Sigmoid colon (tissue), 7 donors: Measurements from ENCODE around the gene SEC14L6. TPM values are rescaled to one million over a fixed set of nuclear protein-coding genes. Genes with fewer than 3 reads are reported as not detected.
"Not testable (repeated sequence)": the region's sequence is repeated elsewhere in the genome, so short reads cannot be mapped to it uniquely, and the experiment has no call there.

Source experiments
- DNase-seq: peaks from one replicate; pipeline ENCODE4 v3.0.0-alpha.2; 2019
- H3K27ac ChIP-seq, 4 donors: fragments of 200-600 bp; sonication (generic); one replicate each; pipeline ENCODE4 v1.5.1; 2016 to 2019; ENCODE audit warnings: mild to moderate bottlenecking in 1 of 4
- H3K27me3 ChIP-seq, 3 donors: fragments of 200-600 bp; sonication (generic); one replicate each; pipeline ENCODE4 v1.5.1; 2019; ENCODE audit warnings: mild to moderate bottlenecking in 1 of 3
- H3K36me3 ChIP-seq, 4 donors: fragments of 200-600 bp; sonication (generic); one replicate each; pipeline ENCODE4 v1.5.1; 2016 to 2019
- H3K4me1 ChIP-seq, 4 donors: fragments of 200-600 bp; sonication (generic); one replicate each; pipeline ENCODE4 v1.5.1; 2017 to 2019
- H3K4me3 ChIP-seq, 4 donors: fragments of 200-600 bp; sonication (generic); one replicate each; pipeline ENCODE4 v1.5.1; 2017 to 2019; ENCODE audit warnings: mild to moderate bottlenecking in 2 of 4, moderate library complexity in 1 of 4
- H3K9me3 ChIP-seq, 4 donors: fragments of 200-600 bp in 3 of 4; sonication (generic) in 3 of 4; one replicate each; pipeline versions ENCODE4 v1.5.1 to v1.6.1; 2013 to 2019
- EP300 ChIP-seq, 4 donors: sonication (generic); formaldehyde crosslinking; IDR thresholded peaks; one replicate each; pipeline ENCODE4 v1.6.1; 2017; ENCODE audit warnings: antibody characterized with exemption in 4 of 4
- POLR2A ChIP-seq, 2 donors: fragments of 450-650 bp; IDR thresholded peaks; one replicate each; pipeline ENCODE4 v1.6.1; 2016; ENCODE audit warnings: antibody characterized with exemption in 2 of 2, mild to moderate bottlenecking in 2 of 2, moderate library complexity in 2 of 2
- POLR2AphosphoS5 ChIP-seq, 4 donors: sonication (generic); formaldehyde crosslinking; IDR thresholded peaks; one replicate each; pipeline ENCODE4 v1.6.1; 2017; ENCODE audit warnings: antibody characterized with exemption in 4 of 4
- WGBS, 2 donors: extraction: QIAGEN DNeasy Blood & Tissue Kit; methylation state at CpG; one replicate each; pipeline ENCODE4 v1.1.7; 2013; 5-methylcytosine and 5-hydroxymethylcytosine counted together
- intact Hi-C: fragments of 100-400 bp; cut with DNase I; formaldehyde crosslinking; loops from one replicate; pipeline ENCODE4 v1.15.1; 2023
- polyA plus RNA-seq, 3 donors: library from polyadenylated mRNA; stranded (reverse); fragments of 200-250 nt; gene quantifications; one replicate each; pipeline ENCODE4 v1.2.3, GENCODE V29; 2013
- total RNA-seq, 4 donors: library from RNA; depleted of rRNA; stranded (reverse); fragments of >200 nt; gene quantifications; one replicate each; pipeline ENCODE4 v1.1.0, GENCODE V29; 2016
- TF ChIP-seq, protein P1 (sequence below), 4 experiments: fragments of 450-650 bp in 3 of 4; fragments of 200-600 bp in 1 of 4; IDR thresholded peaks; one replicate each; pipeline ENCODE4 v1.5.1; 2016 to 2019; ENCODE audit warnings: antibody characterized with exemption in 4 of 4, mild to moderate bottlenecking in 3 of 4, moderate library complexity in 2 of 4
- donor health status: healthy with polysubstance abuse.
- donor health status: Bipolar disorder and iron deficiency.
- donor health status: healthy.

Gene SEC14L6
- total and polyA plus RNA-seq, 7 donors, result 0.10 to 4.3 (median 0.62) TPM; not detected in 3

- peaks cover 0 to 7% (median 2%) of the 10 kb centered on the region in 4 donors for H3K4me1 ChIP-seq
- TF ChIP-seq POLR2A (IDR thresholded peaks at IDR 0.05), result no peak
- TF ChIP-seq EP300 (IDR thresholded peaks at IDR 0.05), result no peak
- no peak for TF ChIP-seq POLR2AphosphoS5 (IDR thresholded peaks at IDR 0.05)
- TF ChIP-seq, protein P1, sequence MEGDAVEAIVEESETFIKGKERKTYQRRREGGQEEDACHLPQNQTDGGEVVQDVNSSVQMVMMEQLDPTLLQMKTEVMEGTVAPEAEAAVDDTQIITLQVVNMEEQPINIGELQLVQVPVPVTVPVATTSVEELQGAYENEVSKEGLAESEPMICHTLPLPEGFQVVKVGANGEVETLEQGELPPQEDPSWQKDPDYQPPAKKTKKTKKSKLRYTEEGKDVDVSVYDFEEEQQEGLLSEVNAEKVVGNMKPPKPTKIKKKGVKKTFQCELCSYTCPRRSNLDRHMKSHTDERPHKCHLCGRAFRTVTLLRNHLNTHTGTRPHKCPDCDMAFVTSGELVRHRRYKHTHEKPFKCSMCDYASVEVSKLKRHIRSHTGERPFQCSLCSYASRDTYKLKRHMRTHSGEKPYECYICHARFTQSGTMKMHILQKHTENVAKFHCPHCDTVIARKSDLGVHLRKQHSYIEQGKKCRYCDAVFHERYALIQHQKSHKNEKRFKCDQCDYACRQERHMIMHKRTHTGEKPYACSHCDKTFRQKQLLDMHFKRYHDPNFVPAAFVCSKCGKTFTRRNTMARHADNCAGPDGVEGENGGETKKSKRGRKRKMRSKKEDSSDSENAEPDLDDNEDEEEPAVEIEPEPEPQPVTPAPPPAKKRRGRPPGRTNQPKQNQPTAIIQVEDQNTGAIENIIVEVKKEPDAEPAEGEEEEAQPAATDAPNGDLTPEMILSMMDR (IDR thresholded peaks at IDR 0.05), result no peak
These were observed 23.2 kb upstream of the SEC14L6 start for GRCh38 chr22:30569674-30570202.

DNA sequence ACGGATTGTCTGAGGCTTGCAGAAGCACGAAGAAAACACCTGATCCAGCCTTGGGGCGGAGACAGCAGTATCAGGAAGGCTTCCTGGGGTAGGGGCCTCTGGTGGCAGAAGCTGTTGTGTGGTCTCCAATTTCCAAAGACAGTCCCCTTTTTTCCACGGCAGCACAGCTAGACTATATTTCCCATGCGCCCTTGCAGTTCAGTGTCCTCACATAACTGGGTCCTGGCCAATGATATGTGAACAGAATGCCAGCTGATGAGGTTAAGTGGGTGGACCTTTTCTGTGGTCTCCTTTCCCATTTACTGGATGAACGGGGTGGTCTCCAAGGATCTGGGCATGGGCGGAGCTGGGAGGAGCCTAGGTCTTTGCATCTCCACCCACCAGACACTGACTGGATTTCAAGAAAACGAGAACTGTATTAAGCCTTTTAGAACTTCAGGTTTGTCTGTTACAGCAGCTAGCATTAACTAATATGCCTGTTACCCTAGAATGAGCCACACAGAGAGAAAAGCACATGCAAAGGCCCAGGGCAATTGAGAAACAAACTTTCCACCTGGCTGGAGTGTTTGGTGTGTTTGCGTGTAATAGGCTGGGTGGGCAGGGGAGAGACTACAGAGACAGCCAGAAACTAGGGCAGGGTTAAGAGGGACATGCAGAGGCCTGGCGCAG is 21.7 kb upstream of the SEC14L6 start:
- no peak overlapping the region for H3K4me3 ChIP-seq
- H3K4me1 ChIP-seq, result no peaks in the 10 kb centered on the region
- DNase-seq, result no peak
- H3K27me3 ChIP-seq, result peaks cover 0 to 3% (median 0%) of the 10 kb centered on the region in 3 donors
- no peaks in the 10 kb centered on the region for H3K36me3 ChIP-seq
- intact Hi-C loops, result no loop called here
- H3K27ac ChIP-seq, result no peak overlapping the region
- no peaks in the 10 kb centered on the region for H3K9me3 ChIP-seq
- WGBS, 2 donors, result 79 to 93% methylated on average over 10 of the region's 10 CpGs
- TF ChIP-seq, protein P1 (IDR thresholded peaks at IDR 0.05), result no peak
- no peak for TF ChIP-seq EP300 (IDR thresholded peaks at IDR 0.05)
- TF ChIP-seq POLR2A (IDR thresholded peaks at IDR 0.05), result no peak
- no peak for TF ChIP-seq POLR2AphosphoS5 (IDR thresholded peaks at IDR 0.05)

More at GRCh38 chr22:30569674-30570202, 23.2 kb upstream of the SEC14L6 start:
- H3K27ac ChIP-seq, result no peak overlapping the region
- WGBS, 2 donors, result 93 to 98% methylated on average over 10 of the region's 10 CpGs
- DNase-seq, result no peak
- intact Hi-C loops, result no loop called here
- H3K4me3 ChIP-seq, result no peak overlapping the region
- no peaks in the 10 kb centered on the region for H3K36me3 ChIP-seq
- H3K9me3 ChIP-seq, result no peaks in the 10 kb centered on the region
- H3K27me3 ChIP-seq, result peaks cover 0 to 3% (median 0%) of the 10 kb centered on the region in 3 donors

GRCh38 chr22:30567277-30567676 is 20.7 kb upstream of the SEC14L6 start:
- H3K9me3 ChIP-seq, H3K4me3 ChIP-seq, DNase-seq, H3K4me1 ChIP-seq, H3K27me3 ChIP-seq, H3K27ac ChIP-seq, intact Hi-C loops, H3K36me3 ChIP-seq: not testable (repeated sequence)
- 92 to 94% methylated on average over 6 of the region's 6 CpGs for WGBS, 2 donors

DNA sequence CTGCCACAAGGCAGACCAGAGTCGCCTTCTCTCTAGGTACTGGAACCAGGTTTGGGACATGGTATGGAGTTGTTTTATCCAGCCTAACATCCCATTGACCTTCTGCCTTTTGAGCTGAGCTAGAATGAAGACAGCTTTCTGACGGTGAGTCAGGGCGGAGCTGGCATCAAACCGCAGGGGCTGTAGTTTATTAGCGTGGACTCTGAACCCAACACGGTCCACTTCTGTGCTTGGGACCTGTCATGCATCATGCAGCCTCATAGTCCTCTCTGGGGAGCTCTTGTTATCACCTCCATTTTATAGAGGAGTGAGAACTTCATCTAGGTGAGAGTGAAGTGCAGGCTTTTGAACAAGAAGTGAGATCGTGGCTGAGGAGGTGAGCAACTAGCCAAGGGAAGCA is 19.6 kb upstream of the SEC14L6 start:
- no peak overlapping the region for H3K27ac ChIP-seq
- H3K4me1 ChIP-seq, result no peaks in the 10 kb centered on the region
- no peak for TF ChIP-seq POLR2AphosphoS5 (IDR thresholded peaks at IDR 0.05)
- TF ChIP-seq, protein P1 (IDR thresholded peaks at IDR 0.05), result no peak
- DNase-seq, result no peak
- 25 to 62% methylated on average over 7 of the region's 7 CpGs for WGBS, 2 donors
- H3K36me3 ChIP-seq, result no peaks in the 10 kb centered on the region
- H3K27me3 ChIP-seq, result peaks cover 0 to 3% (median 0%) of the 10 kb centered on the region in 3 donors
- intact Hi-C loops, result no loop called here
- H3K4me3 ChIP-seq, result no peak overlapping the region
- no peaks in the 10 kb centered on the region for H3K9me3 ChIP-seq

DNA sequence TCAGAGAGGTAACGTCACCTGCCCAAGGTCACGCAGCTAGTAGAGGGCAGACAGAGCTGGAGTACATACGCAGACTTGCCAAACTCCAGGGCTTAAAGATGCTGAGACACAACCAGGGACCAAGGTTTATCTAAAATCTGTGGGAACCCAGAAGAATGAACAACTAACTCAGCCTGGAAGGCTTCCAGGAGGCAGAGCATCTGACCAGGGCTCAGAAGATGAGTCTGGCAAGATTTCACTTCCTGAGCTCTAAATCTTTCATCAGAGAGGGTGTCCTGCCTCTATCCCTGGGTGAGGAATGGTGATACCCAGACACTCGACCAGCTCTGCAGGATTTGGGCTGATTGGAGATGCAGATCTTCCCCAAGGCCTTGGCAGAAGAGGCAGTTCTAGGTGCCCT is 18.8 kb upstream of the SEC14L6 start:
- no peak overlapping the region for H3K4me3 ChIP-seq
- WGBS, 2 donors, result 83 to 90% methylated on average over 4 of the region's 4 CpGs
- H3K27me3 ChIP-seq, result peaks cover 0 to 3% (median 0%) of the 10 kb centered on the region in 3 donors
- no peaks in the 10 kb centered on the region for H3K4me1 ChIP-seq
- DNase-seq, result no peak
- no peaks in the 10 kb centered on the region for H3K9me3 ChIP-seq
- TF ChIP-seq POLR2A (IDR thresholded peaks at IDR 0.05), result no peak
- TF ChIP-seq, protein P1 (IDR thresholded peaks at IDR 0.05), result no peak
- H3K36me3 ChIP-seq, result no peaks in the 10 kb centered on the region
- no peak overlapping the region for H3K27ac ChIP-seq
- intact Hi-C loops, result no loop called here
